Neural cell (in vitro differentiated cells): ENCODE results near the gene GCFC2.

Source experiments
- POLR2AphosphoS5 ChIP-seq: IDR thresholded peaks from 2 replicates; pipeline ENCODE4 v1.6.1; 2012
- RAD21 ChIP-seq: fragments of 450-650 bp; conservative IDR thresholded peaks from 2 replicates; pipeline ENCODE4 v1.6.1; 2014; ENCODE audit warnings: antibody characterized with exemption, mild to moderate bottlenecking, moderate library complexity
- TAF1 ChIP-seq: IDR thresholded peaks from 2 replicates; pipeline ENCODE4 v1.6.1; 2012; ENCODE audit warnings: low read depth
- TF ChIP-seq, protein P1 (sequence below): fragments of 450-650 bp; IDR thresholded peaks from 2 replicates; pipeline ENCODE4 v1.5.1; 2014; ENCODE audit warnings: antibody characterized with exemption, mild to moderate bottlenecking, moderate library complexity; ENCODE audit not compliant: poor library complexity, severe bottlenecking
- TF ChIP-seq, protein P2 (sequence below): IDR thresholded peaks from 2 replicates; pipeline ENCODE4 v1.6.1; 2012; ENCODE audit warnings: borderline replicate concordance

DNA sequence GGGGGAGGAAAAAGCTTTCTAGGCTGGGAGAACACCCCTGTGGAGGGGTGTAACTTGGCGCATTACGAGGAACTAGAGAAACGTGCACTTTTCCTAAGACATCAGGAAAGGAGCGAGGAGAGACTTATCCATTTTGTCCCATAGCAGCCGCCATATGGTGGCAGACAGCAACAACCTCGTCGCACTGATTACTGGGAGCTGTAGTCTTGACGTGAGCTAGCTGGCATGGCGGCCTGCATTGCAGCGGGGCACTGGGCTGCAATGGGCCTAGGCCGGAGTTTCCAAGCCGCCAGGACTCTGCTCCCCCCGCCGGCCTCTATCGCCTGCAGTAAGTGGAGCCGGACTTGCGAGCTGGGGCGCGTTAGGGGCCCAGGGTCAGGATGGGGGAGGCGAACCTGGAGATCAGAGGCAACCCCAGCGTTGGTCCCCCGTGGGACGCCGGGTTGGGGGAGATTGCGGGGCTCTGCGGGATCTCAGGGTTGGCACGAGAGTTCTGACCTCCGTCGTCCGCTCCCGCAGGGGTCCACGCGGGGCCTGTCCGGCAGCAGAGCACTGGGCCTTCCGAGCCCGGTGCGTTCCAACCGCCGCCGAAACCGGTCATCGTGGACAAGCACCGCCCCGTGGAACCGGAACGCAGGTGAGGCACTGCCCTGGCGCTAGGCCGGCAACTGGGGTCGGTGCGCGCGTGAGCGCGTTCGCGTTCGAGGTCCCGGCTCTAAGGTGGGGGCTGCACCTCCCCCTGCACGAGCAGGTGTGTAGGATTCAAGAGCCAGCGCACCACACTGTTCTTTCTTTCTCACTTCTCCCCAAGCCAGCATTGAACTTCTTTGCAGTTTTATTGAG, 63.9 kb downstream of the GCFC2 start, which contains the start of gene MRPL19:
- TF ChIP-seq, protein P1, sequence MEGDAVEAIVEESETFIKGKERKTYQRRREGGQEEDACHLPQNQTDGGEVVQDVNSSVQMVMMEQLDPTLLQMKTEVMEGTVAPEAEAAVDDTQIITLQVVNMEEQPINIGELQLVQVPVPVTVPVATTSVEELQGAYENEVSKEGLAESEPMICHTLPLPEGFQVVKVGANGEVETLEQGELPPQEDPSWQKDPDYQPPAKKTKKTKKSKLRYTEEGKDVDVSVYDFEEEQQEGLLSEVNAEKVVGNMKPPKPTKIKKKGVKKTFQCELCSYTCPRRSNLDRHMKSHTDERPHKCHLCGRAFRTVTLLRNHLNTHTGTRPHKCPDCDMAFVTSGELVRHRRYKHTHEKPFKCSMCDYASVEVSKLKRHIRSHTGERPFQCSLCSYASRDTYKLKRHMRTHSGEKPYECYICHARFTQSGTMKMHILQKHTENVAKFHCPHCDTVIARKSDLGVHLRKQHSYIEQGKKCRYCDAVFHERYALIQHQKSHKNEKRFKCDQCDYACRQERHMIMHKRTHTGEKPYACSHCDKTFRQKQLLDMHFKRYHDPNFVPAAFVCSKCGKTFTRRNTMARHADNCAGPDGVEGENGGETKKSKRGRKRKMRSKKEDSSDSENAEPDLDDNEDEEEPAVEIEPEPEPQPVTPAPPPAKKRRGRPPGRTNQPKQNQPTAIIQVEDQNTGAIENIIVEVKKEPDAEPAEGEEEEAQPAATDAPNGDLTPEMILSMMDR, result no peak
- TF ChIP-seq, protein P2, sequence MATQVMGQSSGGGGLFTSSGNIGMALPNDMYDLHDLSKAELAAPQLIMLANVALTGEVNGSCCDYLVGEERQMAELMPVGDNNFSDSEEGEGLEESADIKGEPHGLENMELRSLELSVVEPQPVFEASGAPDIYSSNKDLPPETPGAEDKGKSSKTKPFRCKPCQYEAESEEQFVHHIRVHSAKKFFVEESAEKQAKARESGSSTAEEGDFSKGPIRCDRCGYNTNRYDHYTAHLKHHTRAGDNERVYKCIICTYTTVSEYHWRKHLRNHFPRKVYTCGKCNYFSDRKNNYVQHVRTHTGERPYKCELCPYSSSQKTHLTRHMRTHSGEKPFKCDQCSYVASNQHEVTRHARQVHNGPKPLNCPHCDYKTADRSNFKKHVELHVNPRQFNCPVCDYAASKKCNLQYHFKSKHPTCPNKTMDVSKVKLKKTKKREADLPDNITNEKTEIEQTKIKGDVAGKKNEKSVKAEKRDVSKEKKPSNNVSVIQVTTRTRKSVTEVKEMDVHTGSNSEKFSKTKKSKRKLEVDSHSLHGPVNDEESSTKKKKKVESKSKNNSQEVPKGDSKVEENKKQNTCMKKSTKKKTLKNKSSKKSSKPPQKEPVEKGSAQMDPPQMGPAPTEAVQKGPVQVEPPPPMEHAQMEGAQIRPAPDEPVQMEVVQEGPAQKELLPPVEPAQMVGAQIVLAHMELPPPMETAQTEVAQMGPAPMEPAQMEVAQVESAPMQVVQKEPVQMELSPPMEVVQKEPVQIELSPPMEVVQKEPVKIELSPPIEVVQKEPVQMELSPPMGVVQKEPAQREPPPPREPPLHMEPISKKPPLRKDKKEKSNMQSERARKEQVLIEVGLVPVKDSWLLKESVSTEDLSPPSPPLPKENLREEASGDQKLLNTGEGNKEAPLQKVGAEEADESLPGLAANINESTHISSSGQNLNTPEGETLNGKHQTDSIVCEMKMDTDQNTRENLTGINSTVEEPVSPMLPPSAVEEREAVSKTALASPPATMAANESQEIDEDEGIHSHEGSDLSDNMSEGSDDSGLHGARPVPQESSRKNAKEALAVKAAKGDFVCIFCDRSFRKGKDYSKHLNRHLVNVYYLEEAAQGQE, result no peak
- TF ChIP-seq POLR2AphosphoS5, result peak; percentile 94
- TF ChIP-seq TAF1, result no peak
- TF ChIP-seq RAD21, result no peak
